RWPE2 (cell line): ENCODE measurements around the gene GRK2.

Experiments used
- ATAC-seq: fragments of 200-7000 bp; cut with Tn5 transposase; 3 replicates; pipeline ENCODE4 v1.9.1; 2021; ENCODE audit warnings: low read depth
- DNase-seq: peaks from one replicate; pipeline ENCODE4 v3.0.0-alpha.2; 2020; ENCODE audit warnings: low spot score
- H3K27ac ChIP-seq: fragments of 450-650 bp; 2 replicates; pipeline ENCODE4 v1.5.1; 2017; ENCODE audit warnings: mild to moderate bottlenecking; ENCODE audit not compliant: poor library complexity, severe bottlenecking
- H3K27me3 ChIP-seq: fragments of 250-450 bp; sonication (Bioruptor Pico); 2 replicates; pipeline ENCODE4 v1.5.1; 2021; ENCODE audit warnings: mild to moderate bottlenecking, moderate library complexity; ENCODE audit not compliant: insufficient read depth, poor library complexity, severe bottlenecking
- H3K36me3 ChIP-seq: fragments of 250-450 bp; sonication (Bioruptor Pico); 2 replicates; pipeline ENCODE4 v1.5.1; 2020; ENCODE audit warnings: low read depth, mild to moderate bottlenecking, moderate library complexity
- H3K4me1 ChIP-seq: fragments of 250-450 bp; sonication (Bioruptor Pico); 2 replicates; pipeline ENCODE4 v1.5.1; 2021; ENCODE audit warnings: mild to moderate bottlenecking, moderate library complexity; ENCODE audit not compliant: insufficient read depth, poor library complexity, severe bottlenecking
- H3K4me3 ChIP-seq: fragments of 250-450 bp; sonication (Bioruptor Pico); 2 replicates; pipeline ENCODE4 v1.5.1; 2021; ENCODE audit warnings: mild to moderate bottlenecking, moderate library complexity; ENCODE audit not compliant: severe bottlenecking
- H3K9me3 ChIP-seq: fragments of 250-450 bp; sonication (Bioruptor Pico); 2 replicates; pipeline ENCODE4 v1.5.1; 2021; ENCODE audit warnings: mild to moderate bottlenecking, moderate library complexity; ENCODE audit not compliant: severe bottlenecking
- TF ChIP-seq, protein P1 (sequence below): fragments of 450-650 bp; IDR thresholded peaks from one replicate; pipeline ENCODE4 v1.5.1; 2017; ENCODE audit warnings: mild to moderate bottlenecking, moderate library complexity; ENCODE audit not compliant: poor library complexity, severe bottlenecking

The GRK2 gene

DNA sequence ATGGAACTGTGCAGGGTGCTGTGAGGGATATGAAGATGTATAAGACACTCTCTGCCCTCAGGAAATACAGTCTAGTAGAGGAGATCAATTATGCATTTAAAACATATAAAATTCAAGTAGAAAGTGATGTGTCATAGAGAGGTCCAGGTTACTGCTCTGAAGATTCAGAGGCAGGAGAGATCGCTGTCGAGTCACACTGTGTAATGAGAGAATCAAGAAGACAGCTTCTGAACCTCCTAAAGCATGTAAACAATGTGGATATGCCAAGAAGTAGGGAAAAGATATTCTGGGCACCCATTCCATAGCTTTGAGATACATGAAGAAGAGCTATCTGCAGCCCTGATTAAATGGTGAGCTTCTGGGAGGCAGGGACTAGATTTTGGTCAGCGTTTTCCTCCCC, 53.7 kb downstream of the GRK2 start:
- Histone ChIP-seq H3K4me1 (peaks cover 4% of the 10 kb centered on the region), H3K9me3 (no peaks in the 10 kb centered on the region), H3K27ac (no peak overlapping the region), H3K36me3 (no peaks in the 10 kb centered on the region), H3K27me3 (no peaks in the 10 kb centered on the region), H3K4me3 (no peak overlapping the region)
- ATAC-seq (no peak), DNase-seq (no peak)
- TF ChIP-seq, protein P1, sequence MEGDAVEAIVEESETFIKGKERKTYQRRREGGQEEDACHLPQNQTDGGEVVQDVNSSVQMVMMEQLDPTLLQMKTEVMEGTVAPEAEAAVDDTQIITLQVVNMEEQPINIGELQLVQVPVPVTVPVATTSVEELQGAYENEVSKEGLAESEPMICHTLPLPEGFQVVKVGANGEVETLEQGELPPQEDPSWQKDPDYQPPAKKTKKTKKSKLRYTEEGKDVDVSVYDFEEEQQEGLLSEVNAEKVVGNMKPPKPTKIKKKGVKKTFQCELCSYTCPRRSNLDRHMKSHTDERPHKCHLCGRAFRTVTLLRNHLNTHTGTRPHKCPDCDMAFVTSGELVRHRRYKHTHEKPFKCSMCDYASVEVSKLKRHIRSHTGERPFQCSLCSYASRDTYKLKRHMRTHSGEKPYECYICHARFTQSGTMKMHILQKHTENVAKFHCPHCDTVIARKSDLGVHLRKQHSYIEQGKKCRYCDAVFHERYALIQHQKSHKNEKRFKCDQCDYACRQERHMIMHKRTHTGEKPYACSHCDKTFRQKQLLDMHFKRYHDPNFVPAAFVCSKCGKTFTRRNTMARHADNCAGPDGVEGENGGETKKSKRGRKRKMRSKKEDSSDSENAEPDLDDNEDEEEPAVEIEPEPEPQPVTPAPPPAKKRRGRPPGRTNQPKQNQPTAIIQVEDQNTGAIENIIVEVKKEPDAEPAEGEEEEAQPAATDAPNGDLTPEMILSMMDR: no peak

DNA sequence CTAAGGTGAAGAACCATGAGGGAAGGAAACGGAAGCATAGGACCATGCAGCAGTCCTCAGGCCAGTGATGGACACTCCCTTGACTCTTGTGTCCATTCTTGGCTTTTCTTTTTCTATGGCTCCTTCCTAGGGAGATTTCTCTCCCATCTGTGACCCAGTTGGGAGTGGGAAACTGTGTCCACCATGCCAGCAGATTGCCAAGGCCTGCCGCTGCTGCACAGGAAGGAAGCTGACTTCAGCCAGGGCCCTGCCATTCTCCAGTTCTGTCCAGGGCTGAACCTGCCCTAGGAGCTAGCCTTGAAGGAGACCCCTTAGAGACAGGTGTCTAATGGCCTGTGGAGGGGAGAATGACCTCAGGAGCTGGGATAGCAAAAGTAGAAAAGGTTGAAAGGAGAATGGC, 54.4 kb downstream of the GRK2 start:
- TF ChIP-seq, protein P1: no peak
- peaks cover 3% of the 10 kb centered on the region for H3K4me1 ChIP-seq
- no peak overlapping the region for H3K27ac ChIP-seq
- H3K36me3 ChIP-seq: no peaks in the 10 kb centered on the region
- ATAC-seq: no peak
- H3K4me3 ChIP-seq: no peak overlapping the region
- DNase-seq: no peak
- no peaks in the 10 kb centered on the region for H3K9me3 ChIP-seq
- no peaks in the 10 kb centered on the region for H3K27me3 ChIP-seq

DNA sequence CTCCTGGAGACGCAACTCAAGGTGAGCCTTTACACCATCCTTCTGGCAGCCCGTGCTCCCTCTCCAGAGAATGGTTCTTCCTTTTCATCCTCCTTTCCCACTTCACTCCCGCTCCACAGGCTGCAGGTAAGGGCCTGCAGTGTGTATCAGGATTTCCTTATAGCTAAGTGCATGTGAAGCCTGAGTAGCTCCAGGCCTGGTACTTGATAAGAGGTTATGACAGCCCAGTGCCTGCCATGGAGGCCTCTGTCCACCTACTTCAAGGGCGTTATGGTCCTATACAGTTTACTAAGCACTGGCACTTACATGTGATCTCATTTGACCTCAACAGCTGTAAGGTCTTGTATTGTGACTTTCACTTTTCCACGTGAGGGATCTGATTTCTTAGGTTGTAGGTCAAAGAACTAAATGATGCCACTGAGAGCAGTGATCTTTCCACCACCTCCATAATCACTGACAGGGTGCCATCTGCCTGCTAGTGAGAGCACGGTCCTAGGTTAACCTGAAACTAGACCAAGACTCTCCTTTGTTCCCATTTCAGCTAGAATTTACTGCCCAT, 55.1 kb downstream of the GRK2 start:
- TF ChIP-seq, protein P1: no peak
- H3K27ac ChIP-seq: no peak overlapping the region
- H3K36me3 ChIP-seq: peaks cover 2% of the 10 kb centered on the region; the same call in 1 of the 2 replicates
- DNase-seq: no peak
- H3K27me3 ChIP-seq: no peaks in the 10 kb centered on the region
- no peaks in the 10 kb centered on the region for H3K9me3 ChIP-seq
- peaks cover 2% of the 10 kb centered on the region for H3K4me1 ChIP-seq
- no peak overlapping the region for H3K4me3 ChIP-seq
- ATAC-seq: no peak

DNA sequence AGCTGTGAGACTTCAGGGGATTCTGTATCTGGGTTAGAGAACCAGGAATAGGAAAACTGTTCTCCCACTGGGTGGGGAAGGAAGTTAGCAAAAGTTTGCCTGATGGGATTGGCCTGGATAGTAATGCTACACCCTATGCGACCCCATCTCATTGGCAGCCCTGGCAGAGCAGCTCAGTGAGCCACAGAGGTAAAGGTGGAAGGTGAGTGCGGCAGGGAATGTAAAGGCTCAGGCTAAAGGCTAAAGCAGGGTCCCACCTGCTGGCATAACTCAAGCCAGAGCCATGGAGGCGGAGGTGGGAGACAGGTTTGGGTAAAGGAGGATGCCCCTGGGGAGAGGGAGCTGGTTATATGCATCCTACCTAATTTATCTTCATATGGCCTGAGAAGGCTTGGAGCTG, 55.8 kb downstream of the GRK2 start:
- Histone ChIP-seq H3K36me3 (peaks cover 4% of the 10 kb centered on the region; the same call in 1 of the 2 replicates), H3K9me3 (no peaks in the 10 kb centered on the region), H3K27me3 (no peaks in the 10 kb centered on the region), H3K27ac (no peak overlapping the region), H3K4me1 (no peaks in the 10 kb centered on the region), H3K4me3 (no peak overlapping the region)
- ATAC-seq (no peak), DNase-seq (no peak)
- TF ChIP-seq, protein P1: no peak

DNA sequence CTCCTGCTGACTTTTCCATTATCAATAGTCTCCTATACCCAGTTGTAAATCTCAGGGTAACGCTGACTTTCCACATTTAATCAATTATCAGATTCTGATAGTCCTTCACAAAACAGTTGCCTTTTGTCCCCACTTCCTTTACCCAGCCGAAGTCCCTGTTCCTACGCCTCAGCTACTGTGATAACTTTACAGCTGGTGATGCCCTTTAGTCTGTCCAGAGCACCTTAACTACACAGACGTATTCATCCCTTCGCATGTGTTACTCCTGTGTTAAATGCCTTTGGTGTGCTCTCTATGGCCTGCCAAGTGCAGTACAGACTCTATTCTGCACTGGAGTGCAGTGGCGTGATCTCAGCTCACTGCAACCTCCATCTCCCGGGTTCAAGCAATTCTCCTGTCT, 57.3 kb downstream of the GRK2 start:
- H3K9me3 ChIP-seq: no peaks in the 10 kb centered on the region
- H3K4me3 ChIP-seq: no peak overlapping the region
- TF ChIP-seq, protein P1: no peak
- peaks cover 4% of the 10 kb centered on the region; the same call in 1 of the 2 replicates for H3K36me3 ChIP-seq
- DNase-seq (no peak), ATAC-seq (no peak)
- H3K4me1 ChIP-seq: no peaks in the 10 kb centered on the region
- no peak overlapping the region for H3K27ac ChIP-seq
- no peaks in the 10 kb centered on the region for H3K27me3 ChIP-seq
